Activated naive CD8-positive, alpha-beta T cell treated with anti-CD3 and anti-CD28 coated beads for 36 hours (primary cell): Measurements from ENCODE around the gene NPEPPS. TPM values are rescaled to one million over a fixed set of nuclear protein-coding genes. Genes with fewer than 3 reads are reported as not detected.

Experiments used
- DNase-seq: peaks from one replicate; pipeline ENCODE4 v3.0.0; 2021
- H3K27ac Mint-ChIP-seq: one replicate; pipeline ENCODE4 v1.8.0; 2022; ENCODE audit warnings: mild to moderate bottlenecking, moderate library complexity, mixed read lengths
- H3K27me3 Mint-ChIP-seq: one replicate; pipeline ENCODE4 v1.8.0; 2022; ENCODE audit warnings: mild to moderate bottlenecking, mixed read lengths
- H3K36me3 Mint-ChIP-seq: one replicate; pipeline ENCODE4 v1.8.0; 2021; ENCODE audit warnings: mild to moderate bottlenecking, mixed read lengths
- H3K4me1 Mint-ChIP-seq: one replicate; pipeline ENCODE4 v1.8.0; 2021; ENCODE audit warnings: mixed read lengths
- H3K4me3 Mint-ChIP-seq: one replicate; pipeline ENCODE4 v1.8.0; 2022; ENCODE audit warnings: mild to moderate bottlenecking, moderate library complexity, mixed read lengths
- H3K9me3 Mint-ChIP-seq: one replicate; pipeline ENCODE4 v1.8.0; 2022; ENCODE audit warnings: mixed read lengths
- total RNA-seq, 2 experiments: library from RNA; stranded (reverse); gene quantifications; one replicate each; pipeline ENCODE4 v1.2.3, GENCODE V29; 2021

NPEPPS gene
- total RNA-seq, 2 experiments from 2014 or later: 82.1 to 96.1 TPM

DNA sequence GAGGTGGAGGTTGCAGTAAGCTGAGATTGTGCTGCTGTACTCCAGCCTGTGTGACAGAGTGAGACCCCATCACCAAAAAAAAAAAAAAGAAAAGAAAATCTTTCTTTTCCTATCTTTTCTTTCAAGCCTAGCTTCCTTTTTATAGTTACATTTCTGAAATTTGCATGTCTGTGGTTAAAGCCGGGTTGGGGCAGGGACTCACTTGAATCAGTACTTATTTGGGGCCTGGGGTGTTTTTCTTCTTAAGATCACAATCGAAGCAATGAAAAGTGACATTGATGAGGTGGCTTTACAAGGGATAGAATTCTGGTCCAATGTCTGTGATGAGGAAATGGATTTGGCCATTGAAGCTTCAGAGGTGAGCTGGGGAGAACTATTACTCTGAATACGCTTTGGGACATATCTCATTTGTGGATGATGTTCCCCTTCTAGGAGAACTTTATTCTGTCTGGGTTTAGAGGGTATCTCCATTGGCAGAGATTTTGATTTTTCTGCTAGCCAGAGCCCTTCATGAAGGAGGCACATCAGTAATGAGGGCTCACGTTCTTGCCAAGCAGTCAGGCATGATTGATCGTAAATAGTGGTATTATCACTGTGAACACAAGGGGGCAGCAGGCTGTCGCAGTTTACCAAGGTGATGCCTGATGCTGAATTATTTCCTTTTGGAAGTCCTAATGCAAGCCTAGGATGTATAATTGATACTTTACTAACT, 133.2 kb downstream of the NPEPPS start:
- Mint-ChIP-seq H3K27me3 (no peaks in the 10 kb centered on the region), H3K27ac (peak overlapping the region; percentile 32), H3K36me3 (peaks cover 54% of the 10 kb centered on the region), H3K4me3 (no peak overlapping the region), H3K4me1 (peaks cover 36% of the 10 kb centered on the region), H3K9me3 (no peaks in the 10 kb centered on the region)
- peak; percentile 48 for DNase-seq

- peaks cover 58% of the 10 kb centered on the region for H3K36me3 Mint-ChIP-seq
- H3K4me3 Mint-ChIP-seq: no peak overlapping the region
- no peaks in the 10 kb centered on the region for H3K27me3 Mint-ChIP-seq
- DNase-seq: no peak
- no peaks in the 10 kb centered on the region for H3K9me3 Mint-ChIP-seq
- H3K27ac Mint-ChIP-seq: peak overlapping the region; percentile 32
- peaks cover 35% of the 10 kb centered on the region for H3K4me1 Mint-ChIP-seq
Measured at GRCh38 chr17:47664624-47664941, 133.7 kb downstream of the NPEPPS start.

DNA sequence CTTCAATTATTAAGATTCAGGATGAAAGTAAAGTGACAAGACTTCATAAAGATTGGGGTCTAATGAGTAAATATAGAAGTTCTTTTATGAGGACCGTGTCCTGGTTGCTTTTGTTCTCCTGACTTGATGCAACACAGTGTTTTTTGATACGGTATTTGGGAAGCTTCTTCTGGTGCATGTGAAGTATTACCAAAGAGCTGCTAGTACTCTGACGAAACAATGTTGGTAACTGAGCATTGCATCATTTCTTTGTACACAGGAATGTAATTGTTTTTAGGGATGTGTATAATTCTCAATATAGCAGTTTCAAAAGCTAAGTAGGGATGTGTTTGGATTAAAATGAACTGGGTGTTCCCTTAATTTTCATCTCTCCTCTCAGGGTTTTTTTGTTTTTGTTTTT, 134.7 kb downstream of the NPEPPS start:
- H3K27me3 Mint-ChIP-seq: no peaks in the 10 kb centered on the region
- peaks cover 61% of the 10 kb centered on the region for H3K36me3 Mint-ChIP-seq
- no peak overlapping the region for H3K4me3 Mint-ChIP-seq
- peaks cover 34% of the 10 kb centered on the region for H3K4me1 Mint-ChIP-seq
- peak overlapping the region; percentile 8 for H3K27ac Mint-ChIP-seq
- H3K9me3 Mint-ChIP-seq: no peaks in the 10 kb centered on the region
- no peak for DNase-seq

- peaks cover 69% of the 10 kb centered on the region for H3K36me3 Mint-ChIP-seq
- no peak overlapping the region for H3K4me3 Mint-ChIP-seq
- H3K9me3 Mint-ChIP-seq: no peaks in the 10 kb centered on the region
- peaks cover 32% of the 10 kb centered on the region for H3K4me1 Mint-ChIP-seq
- no peaks in the 10 kb centered on the region for H3K27me3 Mint-ChIP-seq
- H3K27ac Mint-ChIP-seq: no peak overlapping the region
- DNase-seq: no peak
Measured at GRCh38 chr17:47669081-47669480, 138.2 kb downstream of the NPEPPS start.

DNA sequence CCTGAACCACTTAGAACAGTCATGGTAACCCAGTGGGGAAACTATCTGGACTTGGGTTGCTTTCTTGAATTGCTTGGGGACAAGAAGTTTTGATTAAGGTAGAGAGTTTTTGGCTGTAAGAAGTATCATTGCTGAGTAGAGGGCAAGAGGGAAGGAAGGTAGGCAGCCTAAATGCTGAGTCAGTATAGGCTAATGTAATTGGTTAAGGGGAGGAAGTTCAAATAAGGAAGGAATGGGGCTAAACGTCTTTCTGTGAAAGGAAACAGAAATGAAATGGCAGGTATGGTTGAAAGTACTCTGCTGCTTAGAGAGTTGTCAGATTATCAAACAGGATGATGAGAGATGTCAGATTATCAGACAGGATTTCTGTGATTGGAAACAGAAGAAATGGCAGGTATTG, 139.2 kb downstream of the NPEPPS start:
- peaks cover 33% of the 10 kb centered on the region for H3K4me1 Mint-ChIP-seq
- no peaks in the 10 kb centered on the region for H3K27me3 Mint-ChIP-seq
- H3K27ac Mint-ChIP-seq: peak overlapping the region; percentile 66
- DNase-seq: no peak
- no peaks in the 10 kb centered on the region for H3K9me3 Mint-ChIP-seq
- peaks cover 75% of the 10 kb centered on the region for H3K36me3 Mint-ChIP-seq
- no peak overlapping the region for H3K4me3 Mint-ChIP-seq

Other genes starting within 250 kb of the NPEPPS start
- gene EFCAB13, start 207.2 kb upstream of the NPEPPS start, total RNA-seq: 1 to 10 TPM; 2.9 to 5.0 TPM
- gene KPNB1, start 118.8 kb downstream of the NPEPPS start, total RNA-seq: 100 to 1,000 TPM; 886 to 911 TPM
- 10 to 100 TPM; 11.7 to 11.9 TPM for gene TBKBP1, start 163.1 kb downstream of the NPEPPS start, total RNA-seq
- 10 to 100 TPM; 61.7 to 61.9 TPM for gene TBX21, start 202.1 kb downstream of the NPEPPS start, total RNA-seq